Bone marrow (tissue), 2 donors: ENCODE data around the gene MUC2.

Experiments
- DNase-seq, 2 donors: peaks; one replicate each; lab custom pipeline; 2025; lab: John Stamatoyannopoulos, UW

Gene MUC2

DNA sequence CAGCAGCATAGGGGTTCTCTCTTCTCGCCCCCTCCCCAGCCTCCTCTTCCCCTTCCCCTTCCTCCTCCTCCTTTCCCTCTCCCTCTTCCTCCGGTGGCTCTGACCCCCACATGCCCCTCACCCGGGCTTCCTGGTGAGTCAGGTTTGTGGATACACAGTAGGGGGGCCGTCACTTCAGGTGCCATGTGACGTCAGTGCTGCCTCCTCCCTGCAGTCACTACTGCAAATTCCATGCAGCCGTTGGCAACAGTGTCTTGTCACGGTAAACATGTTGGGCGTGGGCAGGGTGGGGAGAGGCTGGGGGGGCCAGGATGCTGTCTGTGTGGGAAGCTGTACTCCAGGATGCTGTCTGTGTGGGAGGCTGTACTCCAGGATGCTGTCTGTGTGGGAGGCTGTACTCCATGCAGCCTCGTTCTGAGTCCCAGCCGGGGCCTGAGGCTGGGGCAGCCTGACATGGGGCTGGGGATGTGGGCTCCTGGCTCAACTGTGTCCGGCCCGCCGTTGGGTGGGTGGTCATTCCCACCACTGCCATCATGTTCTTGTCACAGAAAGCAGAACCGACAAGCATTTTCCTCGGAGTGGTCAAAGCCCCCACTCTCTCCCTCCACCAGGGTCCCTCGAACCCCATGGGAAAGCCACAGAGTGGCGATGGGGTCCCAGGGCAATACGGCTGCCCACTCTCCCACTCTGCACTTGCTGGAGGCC, 2.4 kb upstream of the MUC2 start:
- DNase-seq = peak in 1 of 2 donors; percentile 12

DNA sequence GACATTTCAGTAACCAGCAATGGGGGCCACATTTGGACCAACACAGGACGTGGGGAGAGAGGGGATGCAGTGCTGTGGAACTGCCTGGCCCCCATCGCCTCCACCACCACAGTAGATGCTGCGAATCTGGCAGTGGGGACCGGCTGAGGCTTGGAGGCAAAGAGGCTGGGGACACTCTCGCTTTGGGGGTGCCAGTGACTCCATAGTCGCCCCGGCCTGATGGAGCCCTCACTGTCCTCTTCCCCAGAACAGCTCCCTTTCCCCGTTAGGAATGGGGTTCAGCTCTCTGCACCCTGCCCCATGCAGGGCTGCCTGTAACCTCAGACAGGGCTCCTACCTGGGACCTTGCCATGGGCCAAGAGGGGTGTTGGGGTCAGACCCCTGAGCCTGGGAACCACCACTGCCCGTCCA, 1.8 kb upstream of the MUC2 start:
- no peak for DNase-seq

DNA sequence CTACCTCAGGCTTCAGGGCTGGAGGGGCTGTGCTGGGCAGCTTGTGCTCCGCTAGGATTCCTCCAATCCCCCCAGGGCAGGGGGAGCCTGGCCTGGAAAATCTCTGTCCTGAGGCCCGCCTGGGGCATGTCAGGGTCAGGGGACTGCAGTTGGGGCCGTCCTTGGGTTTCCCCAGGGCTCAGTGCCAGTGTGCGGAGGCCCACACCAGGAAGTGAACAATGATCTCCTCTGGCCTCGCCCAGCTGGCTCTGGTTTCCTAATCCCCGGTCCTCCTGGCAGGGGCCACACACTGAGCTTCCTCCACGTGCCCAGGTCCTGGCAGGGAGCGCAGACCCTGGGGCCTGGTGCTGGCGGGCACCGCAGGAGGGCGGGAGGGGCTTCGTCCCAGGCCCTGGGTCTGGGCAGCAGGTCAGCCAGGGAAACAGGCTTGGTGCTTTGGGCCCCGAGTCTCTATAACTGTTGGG, 1.4 kb upstream of the MUC2 start:
- DNase-seq = no peak

DNA sequence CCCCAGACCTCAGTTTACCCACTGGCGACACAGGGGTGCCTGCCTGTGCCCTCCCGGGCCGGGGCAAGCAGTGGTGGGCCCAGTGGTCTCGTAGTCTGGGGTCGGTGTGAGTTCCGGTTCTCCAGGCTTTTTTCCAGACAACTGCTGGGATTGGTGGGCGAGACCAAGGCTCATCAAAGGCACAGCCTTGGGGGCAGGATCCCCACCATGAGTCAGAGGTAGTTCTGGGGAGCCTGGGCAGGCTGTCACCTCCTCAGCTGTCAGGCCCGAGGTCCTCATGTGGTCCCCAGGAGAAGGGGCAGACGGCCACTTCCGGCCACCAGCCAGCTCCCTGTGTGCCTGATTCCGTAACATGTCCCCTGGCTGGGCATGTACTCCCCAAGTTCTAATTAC, 827 bp upstream of the MUC2 start:
- DNase-seq = no peak

DNA sequence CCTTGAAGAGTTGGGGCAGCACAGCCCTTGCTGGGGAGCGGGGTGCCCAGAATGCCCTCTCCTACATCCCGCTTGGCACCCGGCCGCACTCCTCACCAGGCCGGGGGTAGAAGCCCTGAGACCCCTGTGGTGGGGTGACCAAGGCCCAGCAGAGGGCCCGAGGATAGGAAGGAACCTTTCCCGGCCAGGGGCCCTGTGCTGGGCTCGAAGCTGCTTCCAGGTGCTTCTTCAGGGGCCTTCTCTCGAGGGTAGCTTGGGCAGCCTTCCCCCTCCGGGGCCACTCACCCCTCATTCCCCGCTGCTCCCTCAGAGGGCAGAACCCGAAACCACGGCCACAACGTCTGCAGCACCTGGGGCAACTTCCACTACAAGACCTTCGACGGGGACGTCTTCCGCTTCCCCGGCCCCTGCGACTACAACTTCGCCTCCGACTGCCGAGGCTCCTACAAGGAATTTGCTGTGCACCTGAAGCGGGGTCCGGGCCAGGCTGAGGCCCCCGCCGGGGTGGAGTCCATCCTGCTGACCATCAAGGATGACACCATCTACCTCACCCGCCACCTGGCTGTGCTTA, 752 bp downstream of the MUC2 start:
- no peak for DNase-seq

DNA sequence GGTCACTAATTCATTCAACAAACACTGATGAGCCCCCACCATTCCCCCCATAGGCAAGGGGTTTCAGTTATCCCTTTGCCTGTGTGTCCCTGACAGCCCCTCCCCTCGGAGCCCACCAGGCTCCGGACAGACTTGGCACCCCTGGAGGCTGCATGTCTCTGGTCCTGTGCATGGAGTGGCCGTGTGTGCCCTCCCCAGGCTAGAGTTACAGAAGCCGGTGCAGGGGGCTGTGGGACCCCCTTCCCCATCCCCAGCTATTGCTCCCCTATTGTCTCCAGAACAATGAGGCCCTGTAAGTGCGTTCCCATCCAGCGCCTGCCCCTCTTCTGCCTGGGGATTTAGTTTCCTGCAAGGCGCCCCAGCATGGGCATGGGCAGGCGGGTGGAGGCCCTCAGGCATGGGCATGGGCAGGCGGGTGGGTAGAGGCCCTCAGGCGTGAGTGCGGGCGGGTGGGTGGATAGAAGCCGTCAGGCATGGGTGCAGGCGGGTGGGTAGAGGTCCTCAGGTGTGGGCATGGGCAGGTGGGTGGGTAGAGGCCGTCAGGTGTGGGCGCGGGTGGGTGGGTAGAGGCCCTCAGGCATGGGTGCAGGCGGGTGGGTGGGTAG, 1.5 kb downstream of the MUC2 start:
- no peak for DNase-seq

DNA sequence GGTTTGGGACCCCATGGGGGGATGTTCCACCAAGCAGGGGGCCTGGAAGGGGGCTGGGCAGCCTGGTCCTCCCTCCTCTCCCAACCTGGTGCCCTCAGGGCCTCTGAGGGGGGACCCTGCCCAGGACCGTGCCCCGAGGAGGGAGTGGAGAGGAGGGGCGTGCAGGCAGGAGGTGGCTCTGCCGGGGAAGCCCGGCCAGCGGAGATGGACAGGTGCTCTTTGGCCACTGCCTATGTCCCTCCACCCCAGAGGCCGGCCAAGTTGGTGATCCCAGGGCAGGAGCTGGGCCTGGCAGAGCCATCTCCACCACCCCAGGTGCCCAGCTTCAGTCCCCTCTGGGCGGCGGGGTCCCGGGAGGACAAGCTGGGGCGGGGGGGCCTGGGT, 2.4 kb downstream of the MUC2 start:
- DNase-seq = no peak

DNA sequence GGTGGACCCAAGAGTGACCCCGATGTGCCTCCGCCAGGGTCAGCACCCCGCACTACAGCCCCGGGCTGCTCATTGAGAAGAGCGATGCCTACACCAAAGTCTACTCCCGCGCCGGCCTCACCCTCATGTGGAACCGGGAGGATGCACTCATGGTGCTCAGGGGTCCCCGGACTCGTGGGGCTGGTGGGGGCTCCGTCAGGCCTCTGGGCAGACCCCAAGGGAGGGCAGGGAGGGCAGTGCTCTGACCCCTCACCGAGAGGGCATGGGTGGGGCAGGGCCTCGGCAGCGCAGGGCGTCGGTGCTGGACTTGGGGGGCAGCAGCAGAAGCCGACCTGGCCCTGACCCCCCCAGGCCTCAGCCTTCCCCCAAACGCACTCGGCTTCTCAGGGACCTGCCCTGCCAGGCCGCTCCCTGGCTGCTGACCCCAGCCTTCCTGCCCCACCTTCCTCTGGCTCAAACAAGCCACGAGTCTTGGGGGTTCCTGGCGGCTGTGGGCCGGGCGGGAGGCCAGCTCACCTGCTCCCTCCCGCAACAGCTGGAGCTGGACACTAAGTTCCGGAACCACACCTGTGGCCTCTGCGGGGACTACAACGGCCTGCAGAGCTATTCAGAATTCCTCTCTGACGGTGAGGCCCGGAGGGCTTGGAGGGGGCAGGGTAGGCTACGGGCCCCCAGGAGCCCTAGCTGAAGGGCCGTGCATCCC, 2.9 kb downstream of the MUC2 start:
- no peak for DNase-seq

DNA sequence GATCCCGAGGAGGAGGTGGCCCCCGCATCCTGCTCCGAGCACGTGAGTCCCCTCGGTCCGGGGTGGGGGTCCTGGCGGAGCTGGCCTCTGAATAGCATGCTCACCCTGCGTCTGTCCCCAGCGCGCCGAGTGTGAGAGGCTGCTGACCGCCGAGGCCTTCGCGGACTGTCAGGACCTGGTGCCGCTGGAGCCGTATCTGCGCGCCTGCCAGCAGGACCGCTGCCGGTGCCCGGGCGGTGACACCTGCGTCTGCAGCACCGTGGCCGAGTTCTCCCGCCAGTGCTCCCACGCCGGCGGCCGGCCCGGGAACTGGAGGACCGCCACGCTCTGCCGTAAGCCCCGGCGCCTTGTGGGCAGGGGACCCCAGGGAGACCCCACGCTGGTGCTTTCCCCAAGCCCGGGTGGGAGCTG, 3.5 kb downstream of the MUC2 start:
- no peak for DNase-seq

DNA sequence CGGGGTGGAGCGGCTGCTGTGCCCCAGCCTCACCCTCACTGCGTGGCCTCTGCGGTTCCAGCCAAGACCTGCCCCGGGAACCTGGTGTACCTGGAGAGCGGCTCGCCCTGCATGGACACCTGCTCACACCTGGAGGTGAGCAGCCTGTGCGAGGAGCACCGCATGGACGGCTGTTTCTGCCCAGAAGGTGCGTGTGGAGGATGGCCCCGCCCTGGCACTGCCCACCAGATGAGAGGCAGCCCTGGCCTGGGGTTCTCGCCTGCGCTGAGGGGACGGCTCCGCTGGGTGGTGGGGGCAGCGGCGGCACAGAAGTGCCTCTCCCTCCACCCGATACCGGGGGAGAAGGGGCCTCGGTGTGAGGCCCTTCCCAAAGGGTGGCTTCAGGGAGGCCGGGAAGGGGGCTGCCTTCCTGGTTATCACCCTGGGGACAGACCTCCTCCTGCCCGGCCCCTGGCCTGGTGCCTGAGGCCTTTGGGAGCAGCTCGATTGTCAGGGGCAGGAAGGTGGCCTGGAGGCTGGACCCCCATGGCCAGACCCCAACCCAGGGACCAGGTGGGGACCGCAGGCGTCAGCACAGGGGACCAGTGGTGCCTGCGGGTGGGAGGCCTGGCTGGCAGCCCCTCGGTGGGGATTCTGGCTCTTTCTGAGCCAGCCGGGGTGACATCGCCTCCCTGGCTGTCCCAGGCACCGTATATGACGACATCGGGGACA, 7.1 kb downstream of the MUC2 start:
- DNase-seq = no peak

DNA sequence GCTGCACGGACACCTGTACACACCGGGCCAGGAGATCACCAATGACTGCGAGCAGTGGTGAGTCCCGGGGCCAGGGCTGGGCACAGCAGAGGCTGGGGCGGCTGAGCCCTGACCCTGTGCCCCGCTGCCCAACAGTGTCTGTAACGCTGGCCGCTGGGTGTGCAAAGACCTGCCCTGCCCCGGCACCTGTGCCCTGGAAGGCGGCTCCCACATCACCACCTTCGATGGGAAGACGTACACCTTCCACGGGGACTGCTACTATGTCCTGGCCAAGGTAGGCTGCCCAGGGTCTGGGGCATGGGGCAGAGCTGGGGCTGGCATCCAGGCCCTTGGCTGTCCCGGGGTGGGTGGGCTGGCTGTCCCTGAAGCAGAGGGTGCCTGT, 7.7 kb downstream of the MUC2 start:
- DNase-seq = no peak

DNA sequence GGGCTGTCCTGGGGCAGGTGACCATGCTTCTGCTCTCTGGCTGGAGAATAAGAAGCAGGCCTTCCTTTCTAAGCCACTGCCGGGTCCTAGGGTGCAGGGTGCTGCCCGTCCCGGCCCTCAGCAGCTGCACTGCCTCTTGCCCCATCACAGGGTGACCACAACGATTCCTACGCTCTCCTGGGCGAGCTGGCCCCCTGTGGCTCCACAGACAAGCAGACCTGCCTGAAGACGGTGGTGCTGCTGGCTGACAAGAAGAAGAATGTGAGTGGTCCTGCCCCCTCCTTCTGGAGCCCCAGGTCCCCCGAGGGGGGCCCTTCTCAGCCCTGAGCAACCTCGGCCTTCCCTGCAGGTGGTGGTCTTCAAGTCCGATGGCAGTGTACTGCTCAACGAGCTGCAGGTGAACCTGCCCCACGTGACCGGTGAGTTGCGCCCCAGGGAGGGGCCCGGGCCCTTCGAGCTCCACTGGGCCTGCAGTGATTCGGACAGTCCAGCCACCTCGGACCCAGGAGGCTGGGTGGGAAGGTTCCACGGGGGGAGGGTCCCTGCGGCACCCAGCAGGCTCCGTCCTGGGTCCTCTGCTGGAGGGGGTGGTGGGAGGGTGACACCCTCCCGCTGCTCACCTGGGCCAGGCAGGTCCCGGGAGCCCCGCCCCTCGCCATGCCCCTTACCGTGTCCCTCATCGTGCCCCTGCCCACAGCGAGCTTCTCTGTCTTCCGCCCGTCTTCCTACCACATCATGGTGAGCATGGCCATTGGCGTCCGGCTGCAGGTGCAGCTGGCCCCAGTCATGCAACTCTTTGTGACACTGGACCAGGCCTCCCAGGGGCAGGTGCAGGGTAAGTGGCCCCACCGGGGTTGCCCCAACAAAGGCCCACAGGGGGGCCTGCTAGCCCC, 8.3 kb downstream of the MUC2 start:
- DNase-seq = no peak

DNA sequence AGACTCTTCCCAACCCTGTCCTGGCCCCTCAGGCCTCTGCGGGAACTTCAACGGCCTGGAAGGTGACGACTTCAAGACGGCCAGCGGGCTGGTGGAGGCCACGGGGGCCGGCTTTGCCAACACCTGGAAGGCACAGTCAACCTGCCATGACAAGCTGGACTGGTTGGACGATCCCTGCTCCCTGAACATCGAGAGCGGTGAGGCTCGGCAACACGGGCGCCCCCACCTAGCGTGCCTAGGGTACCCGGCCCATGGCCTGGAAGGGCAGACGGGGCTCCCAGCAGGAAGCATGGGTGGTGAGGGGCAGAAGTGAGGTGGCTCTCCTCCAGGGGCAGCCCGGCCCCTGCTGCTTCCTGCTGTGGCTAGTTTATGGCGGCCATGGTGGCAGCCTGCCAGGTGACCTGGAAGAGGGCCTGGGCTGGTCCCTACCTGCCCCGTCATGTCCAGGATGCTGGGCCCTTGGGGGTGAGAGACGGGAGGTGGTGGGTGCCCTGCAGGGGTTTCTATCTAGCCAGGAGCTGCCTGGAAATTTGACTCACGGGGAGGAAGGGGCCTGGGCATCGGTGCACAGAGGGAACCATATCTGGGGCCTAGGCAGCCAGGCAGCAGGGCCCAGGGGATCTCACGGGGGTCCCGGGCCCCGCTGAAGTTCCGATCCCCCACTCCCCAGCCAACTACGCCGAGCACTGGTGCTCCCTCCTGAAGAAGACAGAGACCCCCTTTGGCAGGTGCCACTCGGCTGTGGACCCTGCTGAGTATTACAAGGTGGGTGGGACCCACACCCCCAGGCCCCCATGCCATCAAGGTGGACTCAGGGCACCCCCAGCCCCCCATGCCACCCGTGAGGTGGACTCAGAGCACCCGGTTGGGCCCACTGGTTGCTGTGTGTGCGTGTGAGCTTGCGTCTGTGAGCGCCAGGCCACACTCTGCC, 9.2 kb downstream of the MUC2 start:
- DNase-seq = no peak

DNA sequence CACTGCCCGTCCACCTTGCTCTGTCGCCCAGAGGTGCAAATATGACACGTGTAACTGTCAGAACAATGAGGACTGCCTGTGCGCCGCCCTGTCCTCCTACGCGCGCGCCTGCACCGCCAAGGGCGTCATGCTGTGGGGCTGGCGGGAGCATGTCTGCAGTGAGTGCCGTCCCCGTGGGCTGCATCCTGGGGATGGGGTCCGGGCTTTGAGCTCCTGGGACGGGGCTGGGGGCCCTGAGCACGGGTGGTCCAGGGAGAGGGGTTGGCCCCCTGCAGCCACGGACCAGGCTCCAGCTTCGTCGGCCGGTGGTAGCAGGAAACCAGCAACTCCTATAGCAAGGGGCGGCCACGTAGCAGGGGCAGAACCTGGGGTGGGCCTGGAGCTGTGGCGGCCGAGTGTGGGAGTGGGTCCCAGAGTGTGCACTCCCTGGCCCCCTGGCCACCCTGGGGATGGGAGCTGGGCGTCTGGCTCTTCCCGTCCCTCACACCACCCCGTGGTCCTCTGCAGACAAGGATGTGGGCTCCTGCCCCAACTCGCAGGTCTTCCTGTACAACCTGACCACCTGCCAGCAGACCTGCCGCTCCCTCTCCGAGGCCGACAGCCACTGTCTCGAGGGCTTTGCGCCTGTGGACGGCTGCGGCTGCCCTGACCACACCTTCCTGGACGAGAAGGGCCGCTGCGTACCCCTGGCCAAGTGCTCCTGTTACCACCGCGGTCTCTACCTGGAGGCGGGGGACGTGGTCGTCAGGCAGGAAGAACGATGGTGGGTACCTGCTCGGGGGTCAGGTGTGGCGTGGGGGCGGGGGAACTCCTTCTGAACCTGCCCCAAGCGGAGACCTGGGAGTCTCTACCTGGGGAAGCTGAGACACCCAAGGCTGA, 10.1 kb downstream of the MUC2 start:
- DNase-seq = no peak

DNA sequence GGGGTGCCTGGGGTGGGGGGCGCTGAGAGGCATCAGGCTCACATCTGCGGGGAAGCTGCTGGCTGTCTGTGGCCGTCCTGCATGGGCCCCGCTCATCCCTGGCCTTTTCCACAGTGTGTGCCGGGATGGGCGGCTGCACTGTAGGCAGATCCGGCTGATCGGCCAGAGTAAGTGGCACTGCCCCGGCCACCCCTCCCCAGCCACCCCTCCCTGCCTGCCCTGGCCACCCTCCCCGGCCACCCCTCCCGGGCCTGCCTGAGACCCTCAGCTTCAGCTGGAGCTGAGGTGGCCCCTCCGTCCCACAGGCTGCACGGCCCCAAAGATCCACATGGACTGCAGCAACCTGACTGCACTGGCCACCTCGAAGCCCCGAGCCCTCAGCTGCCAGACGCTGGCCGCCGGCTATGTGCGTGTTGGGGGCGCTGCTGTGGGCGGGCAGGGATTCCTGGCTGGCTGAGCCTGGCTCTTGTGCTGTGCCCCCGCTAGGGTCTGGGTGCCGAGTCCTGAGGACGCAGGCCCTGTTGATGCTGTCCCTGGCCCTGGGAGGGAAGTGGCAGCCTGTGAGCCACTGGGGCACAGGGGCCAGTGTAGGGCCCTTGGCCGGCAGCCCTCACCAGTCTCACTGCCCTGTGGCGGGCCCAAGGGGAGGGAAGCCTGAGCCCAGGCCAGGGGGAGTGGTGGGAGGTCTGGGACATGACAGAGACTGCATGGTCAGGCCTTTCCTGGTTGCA, 10.9 kb downstream of the MUC2 start:
- no peak for DNase-seq

DNA sequence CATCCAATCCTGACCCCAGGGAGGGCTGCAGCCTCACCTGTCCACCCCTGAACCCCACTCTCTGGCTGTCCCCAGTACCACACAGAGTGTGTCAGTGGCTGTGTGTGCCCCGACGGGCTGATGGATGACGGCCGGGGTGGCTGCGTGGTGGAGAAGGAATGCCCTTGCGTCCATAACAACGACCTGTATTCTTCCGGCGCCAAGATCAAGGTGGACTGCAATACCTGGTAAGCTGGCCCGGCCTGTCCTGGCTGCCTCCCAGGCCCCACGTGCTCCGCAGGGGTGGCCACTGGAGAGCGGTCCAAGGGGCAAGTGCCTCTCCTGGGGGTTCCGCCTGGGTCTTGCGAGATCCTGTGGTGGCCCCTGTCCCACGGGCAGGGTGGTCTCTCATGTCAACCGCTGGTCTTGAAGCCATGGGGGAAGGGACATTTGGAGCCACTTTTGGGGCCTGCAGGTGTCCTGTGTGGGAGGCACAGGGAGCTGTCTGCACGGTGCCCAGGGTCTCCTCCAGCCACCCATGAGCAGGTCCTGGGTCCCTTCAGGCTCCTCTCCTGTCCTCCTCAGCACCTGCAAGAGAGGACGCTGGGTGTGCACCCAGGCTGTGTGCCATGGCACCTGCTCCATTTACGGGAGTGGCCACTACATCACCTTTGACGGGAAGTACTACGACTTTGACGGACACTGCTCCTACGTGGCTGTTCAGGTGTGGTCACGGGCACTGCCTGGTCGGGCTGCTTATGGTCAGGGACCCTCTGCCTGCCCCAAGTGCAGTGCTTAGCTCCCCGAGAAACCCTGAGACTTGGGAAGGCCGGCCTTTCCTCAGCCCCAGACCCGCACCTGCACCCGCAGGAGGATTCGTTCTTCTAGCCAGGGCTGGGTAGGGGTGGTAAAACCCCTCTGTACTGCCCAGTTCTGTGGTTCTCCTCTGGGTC, 11.8 kb downstream of the MUC2 start:
- DNase-seq = no peak

DNA sequence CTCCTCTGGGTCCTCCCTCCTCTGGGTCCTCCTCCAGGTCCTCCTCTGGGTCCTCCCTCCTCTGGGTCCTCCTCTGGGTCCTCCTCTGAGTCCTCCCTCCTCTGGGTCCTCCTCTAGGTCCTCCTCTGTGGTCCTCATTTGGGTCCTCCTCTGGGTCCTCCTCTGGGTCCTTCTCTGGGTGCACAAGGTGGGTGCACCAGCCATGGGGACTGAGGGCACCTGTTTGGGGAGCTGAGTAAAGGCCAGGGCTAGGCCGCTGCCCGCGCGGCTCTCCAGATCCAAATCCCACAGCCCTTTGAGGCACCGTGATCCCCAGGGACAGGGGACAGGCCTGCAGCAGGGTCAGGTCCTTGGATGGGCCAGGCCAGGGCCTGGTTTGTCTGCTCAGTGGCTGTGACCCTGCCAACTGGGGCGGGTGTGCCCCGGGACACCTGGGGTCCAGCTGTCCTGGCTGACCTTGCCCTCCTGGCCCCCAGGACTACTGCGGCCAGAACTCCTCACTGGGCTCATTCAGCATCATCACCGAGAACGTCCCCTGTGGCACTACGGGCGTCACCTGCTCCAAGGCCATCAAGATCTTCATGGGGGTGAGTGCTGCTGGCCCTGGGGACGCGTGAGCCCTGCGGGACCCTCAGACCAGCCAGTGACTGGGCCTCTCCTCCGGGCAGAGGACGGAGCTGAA, 12.7 kb downstream of the MUC2 start:
- no peak for DNase-seq
